Fibroblast of skin of left biceps (primary cell): ENCODE data around the gene SDSL.

Experiments
- DNase-seq, 2 experiments: peaks; one replicate each; pipeline ENCODE4 v3.0.0-alpha.2; 2013; ENCODE audit warnings: low read depth in 2 of 2

Gene SDSL

GRCh38 chr12:113448873-113449272 is 26.7 kb downstream of the SDSL start:
- no peak for DNase-seq

DNA sequence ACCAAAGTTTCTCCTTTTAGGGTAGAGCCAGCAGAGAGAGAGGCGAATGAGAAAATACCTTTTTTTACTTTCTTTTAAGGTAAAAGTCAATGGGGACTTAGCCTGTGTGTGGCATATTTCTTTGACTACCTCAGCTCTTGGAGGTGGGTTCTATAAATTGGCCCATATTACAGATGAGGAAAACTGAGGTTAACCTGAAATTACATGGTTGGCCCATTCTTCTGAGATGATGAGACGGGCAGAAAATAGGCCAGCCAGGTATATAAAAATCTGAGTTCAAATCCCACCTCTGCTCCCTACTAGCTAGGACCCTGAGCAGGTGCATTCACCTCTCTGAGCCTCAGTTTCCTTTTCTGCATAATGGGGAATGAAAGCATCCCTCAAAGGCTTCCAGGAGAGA is 27.1 kb downstream of the SDSL start:
- DNase-seq: no peak

DNA sequence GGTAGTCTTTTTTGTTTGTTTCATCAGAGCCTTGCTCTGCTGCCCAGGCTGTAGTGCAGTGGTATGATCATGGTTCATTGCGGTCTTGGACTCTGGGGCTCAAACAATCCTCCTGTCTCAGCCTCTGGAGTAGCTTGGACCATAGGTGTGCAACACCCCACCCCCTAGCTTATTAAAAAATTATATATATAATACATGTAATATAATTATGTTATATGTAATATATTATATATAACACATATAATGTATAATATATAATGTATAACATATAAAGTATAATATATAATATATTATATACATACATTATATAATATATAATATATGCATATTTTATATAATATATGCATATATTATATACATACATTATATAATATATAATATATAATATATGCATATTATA is 27.7 kb downstream of the SDSL start:
- DNase-seq: no peak

DNA sequence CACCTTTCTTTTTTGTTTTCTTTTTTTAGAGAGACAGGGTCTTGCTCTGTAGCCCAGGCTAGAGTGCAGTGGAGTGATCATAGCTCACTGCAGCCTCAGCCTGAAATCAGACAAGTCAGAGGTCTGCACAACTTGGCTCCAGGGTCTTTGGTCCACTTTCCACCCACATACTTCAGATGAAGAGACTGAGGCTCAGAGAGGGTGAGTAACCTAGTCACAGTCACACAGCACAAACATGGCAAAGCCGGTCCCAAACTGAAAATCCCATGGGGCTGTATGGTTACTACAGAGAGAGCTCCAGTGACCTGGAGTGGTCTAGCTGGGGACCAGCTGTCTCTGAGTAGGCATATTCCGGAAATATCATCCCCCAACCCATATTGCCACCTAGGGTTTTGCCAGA is 30.3 kb downstream of the SDSL start:
- no peak for DNase-seq

- no peak for DNase-seq
Observed at GRCh38 chr12:113453330-113453729, 31.1 kb downstream of the SDSL start.

GRCh38 chr12:113456199-113456598 is 34.0 kb downstream of the SDSL start:
- DNase-seq: no peak

DNA sequence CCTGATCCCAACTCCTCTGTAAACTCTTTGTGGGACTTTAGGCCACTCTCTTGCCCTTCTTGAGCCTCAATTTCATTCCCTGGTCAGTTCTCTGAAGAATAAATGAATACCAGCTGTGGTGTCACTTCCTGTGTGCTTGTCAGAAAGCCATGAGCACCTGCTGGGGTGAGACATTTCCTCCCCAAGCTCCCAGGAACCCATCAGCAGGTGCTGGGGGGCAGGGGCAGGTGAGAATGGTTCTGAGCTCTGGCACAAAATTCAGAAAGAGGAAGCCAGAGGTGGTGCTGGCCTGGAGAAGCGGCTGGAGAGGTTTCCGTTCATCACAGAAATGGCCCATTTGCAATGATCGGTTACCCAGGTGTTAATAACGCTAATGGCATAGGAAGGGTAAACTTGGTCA is 34.6 kb downstream of the SDSL start:
- DNase-seq: no peak

DNA sequence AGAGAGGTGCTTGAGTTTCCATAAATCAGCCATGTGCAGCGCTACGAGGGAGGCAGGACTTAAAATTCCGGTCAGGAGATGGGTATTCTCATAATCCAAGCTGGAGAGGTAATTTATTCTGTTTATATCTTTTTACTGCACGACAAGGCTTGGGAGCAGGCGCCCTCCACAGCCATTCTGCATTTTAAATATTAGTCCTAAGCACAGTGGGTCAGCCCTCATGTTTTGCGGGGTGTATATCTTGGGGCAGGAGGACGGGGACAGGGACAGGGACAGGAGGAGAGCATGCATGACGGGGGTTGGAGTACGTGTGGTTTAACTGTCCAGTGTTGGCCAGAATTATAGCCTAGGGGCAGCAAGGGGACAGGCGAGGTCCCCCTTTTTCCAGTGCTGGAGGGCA is 35.0 kb downstream of the SDSL start:
- no peak for DNase-seq

- no peak for DNase-seq
Observed at GRCh38 chr12:113457710-113458109, 35.5 kb downstream of the SDSL start.

DNA sequence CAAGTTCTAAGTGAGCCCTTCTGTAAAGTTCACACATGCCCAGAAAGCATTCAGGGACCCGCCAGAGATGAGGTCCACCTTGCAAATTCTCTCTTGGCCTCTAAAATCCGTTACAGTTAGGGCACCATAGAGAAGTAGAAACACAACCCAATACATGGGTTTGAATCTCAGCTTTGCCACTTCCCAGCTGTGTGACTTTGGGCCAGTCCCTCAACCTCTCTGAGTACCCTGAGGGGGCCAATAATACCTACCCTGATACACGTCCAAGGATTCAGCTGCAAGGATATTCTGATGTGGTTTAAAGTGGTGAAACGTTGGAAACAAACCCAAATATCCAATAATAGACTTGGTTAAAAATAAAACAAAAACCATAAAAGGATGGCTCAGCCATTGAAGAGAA is 37.8 kb downstream of the SDSL start:
- no peak for DNase-seq

GRCh38 chr12:113461666-113462065 is 39.5 kb downstream of the SDSL start:
- no peak for DNase-seq

DNA sequence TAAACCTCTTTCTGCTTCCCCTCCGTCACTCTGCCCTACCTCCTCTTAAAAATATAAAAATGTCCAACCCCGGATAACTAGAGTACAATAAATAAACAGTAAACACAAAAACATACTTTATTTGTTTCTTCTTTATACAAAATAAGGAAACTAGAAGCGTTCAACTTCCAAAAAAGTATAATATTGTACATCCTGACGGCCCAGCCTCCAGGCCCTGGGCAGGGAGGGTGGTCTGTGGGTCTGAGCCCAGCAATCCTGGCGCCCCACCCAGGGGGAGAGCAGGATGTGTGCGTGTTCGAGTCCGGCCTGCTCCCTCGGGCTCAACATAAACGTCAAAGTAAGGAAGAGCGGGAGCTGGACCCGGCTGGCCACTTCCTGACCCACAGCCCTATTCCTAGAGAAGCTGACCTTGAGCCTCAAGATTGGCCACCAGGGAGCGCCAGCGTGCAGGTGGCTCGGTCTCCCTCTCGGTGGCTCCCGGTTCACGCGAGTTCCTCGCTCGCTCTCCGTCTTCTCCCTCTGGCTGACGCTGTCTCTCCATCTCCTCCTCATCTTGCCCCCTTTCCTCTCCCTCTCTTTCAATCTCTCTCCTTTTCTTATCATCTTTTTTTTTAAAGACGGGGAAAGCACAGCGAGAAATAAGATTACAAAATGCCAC is 40.1 kb downstream of the SDSL start:
- peak; percentile 12 to 15 for DNase-seq

DNA sequence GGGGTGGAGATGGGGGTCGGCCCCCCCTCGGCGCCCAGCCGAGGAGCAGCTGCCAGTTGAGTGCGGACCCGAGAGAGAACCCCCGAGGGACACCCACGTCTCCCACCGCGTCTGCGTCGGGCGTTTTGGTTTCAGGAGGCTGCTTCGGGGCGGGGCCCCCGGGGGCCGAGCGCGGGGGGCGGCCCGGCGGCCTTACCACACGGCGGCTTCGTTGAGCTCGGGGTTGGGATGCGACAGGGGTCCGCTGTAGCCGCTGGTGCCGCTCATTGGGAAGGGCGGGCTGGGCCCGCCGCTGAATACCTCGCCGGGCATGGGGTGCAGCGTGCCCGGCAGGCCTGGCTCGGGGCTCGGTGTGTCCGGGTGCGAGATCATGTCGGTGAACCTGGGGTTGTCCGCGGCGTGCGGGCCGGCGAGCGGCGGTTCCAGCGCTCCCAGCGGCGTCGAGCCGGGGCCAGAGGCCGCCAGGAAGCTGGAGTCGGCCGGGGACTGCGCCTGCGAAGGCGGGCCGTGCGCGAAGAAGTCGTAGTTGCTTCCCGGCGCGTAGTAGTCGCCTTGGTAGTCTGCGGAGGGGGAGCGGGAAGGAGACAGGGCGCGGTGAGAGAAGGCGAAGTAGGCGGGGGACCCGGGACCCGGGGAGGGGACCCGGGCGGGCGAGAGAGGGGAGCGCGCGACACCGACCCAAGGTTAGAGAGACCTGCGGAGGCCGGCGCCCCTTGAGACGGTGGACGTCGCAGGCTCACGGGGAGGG is 41.0 kb downstream of the SDSL start:
- DNase-seq: no peak

- no peak for DNase-seq
Observed at GRCh38 chr12:113463746-113464451, 41.7 kb downstream of the SDSL start.

DNA sequence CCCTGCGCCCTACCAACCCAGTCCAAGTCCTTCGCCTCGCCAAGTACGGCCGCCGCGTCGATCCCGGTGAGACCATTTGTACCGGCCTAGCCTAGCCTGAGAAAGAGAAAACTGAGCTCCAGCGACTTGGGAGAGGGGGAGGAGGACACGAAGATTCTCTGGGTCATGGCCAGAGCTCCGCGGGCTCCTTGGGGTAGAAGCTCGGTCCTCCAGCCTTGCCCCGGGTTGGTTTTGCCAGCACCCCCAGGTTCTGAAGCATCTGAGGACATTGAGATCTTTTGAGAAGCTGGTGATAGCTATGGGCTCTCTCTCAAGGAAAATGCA is 42.2 kb downstream of the SDSL start:
- DNase-seq: no peak

- DNase-seq: no peak
Observed at GRCh38 chr12:113464852-113465719, 42.9 kb downstream of the SDSL start.

DNA sequence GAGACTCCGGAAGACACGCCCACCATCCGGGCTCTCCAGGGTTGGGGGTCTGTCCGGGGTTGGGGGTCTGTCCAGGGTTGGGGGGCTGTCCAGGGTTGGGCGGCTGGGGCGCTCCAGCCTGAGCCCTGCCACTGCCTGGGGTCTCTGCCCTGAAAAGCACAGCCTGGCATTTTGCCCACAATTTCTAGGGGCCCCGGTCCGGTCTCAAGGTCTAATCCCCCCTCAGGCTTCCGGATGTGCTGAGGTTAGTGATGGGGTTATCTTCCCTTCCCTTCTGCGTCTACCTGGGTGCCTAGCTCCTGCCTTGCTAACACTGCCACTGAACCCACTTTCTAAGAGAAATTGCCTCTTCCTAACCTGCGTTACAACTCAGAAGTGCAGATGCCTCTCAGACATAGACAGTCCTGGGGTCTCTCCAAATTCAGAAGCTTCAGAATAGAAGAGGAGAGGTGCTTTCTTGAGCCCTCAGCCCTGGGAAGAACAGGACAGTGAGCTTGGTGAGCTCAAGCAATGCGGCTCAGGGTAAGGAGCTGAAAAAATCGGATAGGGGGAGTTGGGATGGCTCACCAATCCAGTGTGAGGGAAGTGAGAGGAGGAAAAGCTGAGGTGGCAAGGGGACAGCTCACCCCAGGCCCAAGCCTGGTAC is 43.8 kb downstream of the SDSL start:
- DNase-seq: no peak

GRCh38 chr12:113466454-113467141 is 44.4 kb downstream of the SDSL start:
- DNase-seq: no peak

DNA sequence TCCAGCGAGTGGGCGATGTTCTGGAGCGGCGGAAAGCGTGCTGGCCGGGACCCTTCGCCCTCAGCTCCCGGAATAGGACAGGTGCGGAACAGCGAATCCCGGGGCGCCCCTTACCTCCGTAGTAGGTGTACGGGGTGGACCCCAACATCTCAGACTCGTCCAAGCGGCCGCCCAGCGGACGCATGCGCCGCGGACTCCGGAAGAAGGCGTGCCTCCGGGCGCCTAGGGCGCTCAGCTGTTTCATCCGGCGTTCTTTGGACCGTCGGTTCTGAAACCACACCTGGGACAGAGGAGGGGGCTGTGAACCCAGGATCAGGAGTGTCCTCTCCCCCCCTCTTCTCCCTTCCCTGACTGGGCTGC is 44.9 kb downstream of the SDSL start:
- DNase-seq: no peak

- no peak for DNase-seq
Observed at GRCh38 chr12:113467502-113468364, 45.6 kb downstream of the SDSL start.
